Nephron (organoid): Measurements from ENCODE around the gene TM4SF20.

ENCODE experiments used
- H3K27ac Mint-ChIP-seq, 3 experiments: 2 replicates each; pipeline ENCODE4 v1.8.0; 2020; ENCODE audit warnings: mixed read lengths in 3 of 3, mild to moderate bottlenecking in 2 of 3, moderate library complexity in 1 of 3
- H3K27me3 Mint-ChIP-seq: 2 replicates; pipeline ENCODE4 v1.8.0; 2021; ENCODE audit warnings: low read depth, mild to moderate bottlenecking, moderate library complexity, mixed read lengths
- H3K36me3 Mint-ChIP-seq: 2 replicates; pipeline ENCODE4 v1.8.0; 2020; ENCODE audit warnings: low read depth, mixed read lengths
- H3K4me1 Mint-ChIP-seq: 2 replicates; pipeline ENCODE4 v1.8.0; 2020; ENCODE audit warnings: mixed read lengths
- H3K4me3 Mint-ChIP-seq, 3 experiments: 2 replicates each; pipeline ENCODE4 v1.8.0; 2020; ENCODE audit warnings: mild to moderate bottlenecking in 3 of 3, mixed read lengths in 3 of 3, moderate library complexity in 2 of 3
- H3K9me3 Mint-ChIP-seq: 2 replicates; pipeline ENCODE4 v1.8.0; 2020; ENCODE audit warnings: mixed read lengths
- CTCF ChIP-seq, 3 experiments: fragments of 200-600 bp; sonication (generic); IDR thresholded peaks; one replicate each; pipeline ENCODE4 v1.5.0; 2021; ENCODE audit warnings: antibody characterized with exemption in 3 of 3; ENCODE audit not compliant: unreplicated experiment in 3 of 3

Gene TM4SF20

GRCh38 chr2:227415538-227416424 lies 36.7 kb upstream of the TM4SF20 start:
- H3K4me1 Mint-ChIP-seq: peaks cover 7% of the 10 kb centered on the region
- no peaks in the 10 kb centered on the region for H3K9me3 Mint-ChIP-seq
- no peak for TF ChIP-seq CTCF (IDR thresholded peaks at IDR 0.05; ENCODE audit: unreplicated experiment in 3 of 3)
- no peaks in the 10 kb centered on the region for H3K27me3 Mint-ChIP-seq
- no peak overlapping the region for H3K4me3 Mint-ChIP-seq
- peak overlapping the region in 1 of 3 experiments; percentile 29 for H3K27ac Mint-ChIP-seq
- H3K36me3 Mint-ChIP-seq: no peaks in the 10 kb centered on the region

GRCh38 chr2:227414846-227415245 lies 35.7 kb upstream of the TM4SF20 start:
- no peak for TF ChIP-seq CTCF (IDR thresholded peaks at IDR 0.05; ENCODE audit: unreplicated experiment in 3 of 3)
- Mint-ChIP-seq H3K9me3 (no peaks in the 10 kb centered on the region), H3K4me3 (no peak overlapping the region), H3K27ac (no peak overlapping the region), H3K4me1 (peaks cover 7% of the 10 kb centered on the region), H3K27me3 (no peaks in the 10 kb centered on the region), H3K36me3 (no peaks in the 10 kb centered on the region)

- H3K36me3 Mint-ChIP-seq: no peaks in the 10 kb centered on the region
- peaks cover 7% of the 10 kb centered on the region for H3K4me1 Mint-ChIP-seq
- H3K27ac Mint-ChIP-seq: peak overlapping the region in 1 of 3 experiments; percentile 8
- TF ChIP-seq CTCF (IDR thresholded peaks at IDR 0.05; ENCODE audit: unreplicated experiment in 3 of 3): no peak
- H3K27me3 Mint-ChIP-seq: no peaks in the 10 kb centered on the region
- no peaks in the 10 kb centered on the region for H3K9me3 Mint-ChIP-seq
- no peak overlapping the region for H3K4me3 Mint-ChIP-seq
Measured at GRCh38 chr2:227413371-227413770, 34.3 kb upstream of the TM4SF20 start.

GRCh38 chr2:227412877-227413276 lies 33.8 kb upstream of the TM4SF20 start:
- Mint-ChIP-seq H3K4me1 (peaks cover 9% of the 10 kb centered on the region), H3K27me3 (no peaks in the 10 kb centered on the region), H3K9me3 (no peaks in the 10 kb centered on the region), H3K27ac (peak overlapping the region in 1 of 3 experiments; percentile 8), H3K4me3 (no peak overlapping the region), H3K36me3 (no peaks in the 10 kb centered on the region)
- TF ChIP-seq CTCF (IDR thresholded peaks at IDR 0.05; ENCODE audit: unreplicated experiment in 3 of 3): no peak

GRCh38 chr2:227411990-227412350 lies 32.9 kb upstream of the TM4SF20 start:
- Mint-ChIP-seq H3K9me3 (no peaks in the 10 kb centered on the region), H3K27ac (no peak overlapping the region), H3K4me1 (peaks cover 17% of the 10 kb centered on the region), H3K4me3 (no peak overlapping the region), H3K36me3 (no peaks in the 10 kb centered on the region), H3K27me3 (no peaks in the 10 kb centered on the region)
- TF ChIP-seq CTCF (IDR thresholded peaks at IDR 0.05; ENCODE audit: unreplicated experiment in 3 of 3): no peak
